Pancreas (tissue), 10 donors: ENCODE measurements around the gene ARF5. TPM values are rescaled to one million over a fixed set of nuclear protein-coding genes. Genes with fewer than 3 reads are reported as not detected.

Experiments
- ATAC-seq, 4 donors: fragments of 200-7000 bp; cut with Tn5 transposase; one replicate each; pipeline versions ENCODE4 v1.8.0 to v1.9.1; 2020; ENCODE audit warnings: mild to moderate bottlenecking in 4 of 4, moderate library complexity in 4 of 4
- DNase-seq, 6 donors: peaks; one replicate each; pipeline ENCODE4 v3.0.0-alpha.2; 2020
- FAIRE-seq: peaks from 2 replicates; lab custom pipeline; 2012; peaks lifted over from hg19 to GRCh38; lab: Jason Lieb, UNC
- H3K27ac ChIP-seq, 4 donors: fragments of 200-600 bp; sonication (generic); 1 replicate in 3 of 4; 2 replicates in 1 of 4; pipeline versions ENCODE4 v1.5.0 to v1.8.0; 2020
- H3K27me3 ChIP-seq, 4 donors: fragments of 200-600 bp; one replicate each; pipeline ENCODE4 v1.8.0; 2021
- H3K36me3 ChIP-seq, 3 donors: fragments of 200-600 bp; sonication (generic) in 1 of 3; one replicate each; pipeline versions ENCODE4 v1.5.0 to v1.8.0; 2020 to 2021
- H3K4me1 ChIP-seq, 3 donors: fragments of 200-600 bp; one replicate each; pipeline ENCODE4 v1.8.0; 2021
- H3K4me3 ChIP-seq, 4 donors: fragments of 200-600 bp; sonication (generic) in 2 of 4; one replicate each; pipeline versions ENCODE4 v1.5.0 to v1.8.0; 2020 to 2021
- H3K9me3 ChIP-seq, 4 donors: fragments of 200-600 bp; one replicate each; pipeline ENCODE4 v1.8.0; 2021
- CTCF ChIP-seq, 4 donors: fragments of 200-600 bp; sonication (generic) in 3 of 4; IDR thresholded peaks; one replicate each; pipeline versions ENCODE4 v1.5.0 to v1.8.0; 2021; ENCODE audit warnings: antibody characterized with exemption in 4 of 4
- WGBS, 2 donors: extraction: QIAGEN DNeasy Blood & Tissue Kit; methylation state at CpG; one replicate each; pipeline ENCODE4 v1.1.7; 2013; 5-methylcytosine and 5-hydroxymethylcytosine counted together
- intact Hi-C, 3 donors: fragments of 100-400 bp; cut with DNase I; formaldehyde crosslinking; loops; one replicate each; pipeline versions ENCODE4 v1.11.1 to v1.14.2; 2022
- polyA plus RNA-seq, 2 donors: library from polyadenylated mRNA; stranded (reverse); fragments of 200-250 nt; gene quantifications; one replicate each; pipeline ENCODE4 v1.2.3, GENCODE V29; 2013
- total RNA-seq, 6 donors: library from RNA; stranded (reverse); fragmentation: NEBNext Ultra II Directional in 4 of 6; extraction: Animal tissue kit (Norgen Biotek cat#: 25700) in 4 of 6; gene quantifications; one replicate each; pipeline versions ENCODE4 v1.2.1 to v1.2.4, GENCODE V29; 2021 to 2023
- donor health status: healthy with polysubstance abuse.
- donor health status: DM: no; HTN: no; CAD: no; lungs with moderate emphysema.
- donor health status: DM: no; HTN: no; CAD: no.
- donor health status: control.
- donor health status: control.
- donor health status: Bipolar disorder and iron deficiency.
- donor health status: DM: yes; HTN: yes; CAD: no.
- donor health status: DM: no; HTN: no; CAD: no.
- donor health status: DM: no; HTN: no; CAD: no.
- donor health status: DM: yes; HTN: yes; CAD: no.

Gene ARF5
- total and polyA plus RNA-seq, 8 donors, result 71.0 to 207 (median 81.8) TPM

- H3K9me3 ChIP-seq, result no peaks in the 10 kb centered on the region
- FAIRE-seq (no peak), DNase-seq (no peak), ATAC-seq (no peak)
- H3K27ac ChIP-seq, result no peak overlapping the region
- H3K4me3 ChIP-seq, result no peak overlapping the region
- peaks cover 11 to 17% (median 15%) of the 10 kb centered on the region in 3 donors for H3K4me1 ChIP-seq
- intact Hi-C loops, result no loop called here
- WGBS, 2 donors, result 88 to 90% methylated on average over 1 of the region's 1 CpG
- no peaks in the 10 kb centered on the region for H3K27me3 ChIP-seq
- peaks cover 0 to 9% (median 9%) of the 10 kb centered on the region in 3 donors for H3K36me3 ChIP-seq
- no peak for TF ChIP-seq CTCF (IDR thresholded peaks at IDR 0.05)
These were observed 6.5 kb upstream of the ARF5 start for GRCh38 chr7:127581716-127582115.

GRCh38 chr7:127582361-127582760, 5.8 kb upstream of the ARF5 start:
- no peak for FAIRE-seq
- Histone ChIP-seq H3K27ac (no peak overlapping the region), H3K36me3 (peaks cover 0 to 9% (median 9%) of the 10 kb centered on the region in 3 donors), H3K4me3 (peak overlapping the region in 1 of 4 donors; percentile 9), H3K9me3 (no peaks in the 10 kb centered on the region), H3K4me1 (peaks cover 11 to 22% (median 15%) of the 10 kb centered on the region in 3 donors), H3K27me3 (no peaks in the 10 kb centered on the region)
- intact Hi-C loops, result no loop called here
- no peak for ATAC-seq
- peak; percentile 38 to 89 (median 62) for DNase-seq
- 37 to 41% methylated on average over 14 of the region's 14 CpGs for WGBS, 2 donors
- no peak for TF ChIP-seq CTCF (IDR thresholded peaks at IDR 0.05)

GRCh38 chr7:127584648-127585043, 3.6 kb upstream of the ARF5 start:
- no peak for ATAC-seq
- DNase-seq, result peak in 1 of 6 donors; percentile 62
- no peak for FAIRE-seq

GRCh38 chr7:127585044-127585953, 2.9 kb upstream of the ARF5 start, which contains the start of gene GCC1:
Gene GCC1 (minus strand): TSS chr7:127585596. CDS start chr7:127585182, 414 bp downstream.
- WGBS, 2 donors, result 1 to 3% methylated on average over 77 to 78 of the region's 78 CpGs
- peaks cover 20 to 39% (median 22%) of the 10 kb centered on the region in 3 donors for H3K4me1 ChIP-seq
- no peak for TF ChIP-seq CTCF (IDR thresholded peaks at IDR 0.05)
- no peaks in the 10 kb centered on the region for H3K27me3 ChIP-seq
- DNase-seq, result peak; percentile 86 to 98 (median 93)
- H3K27ac ChIP-seq, result peak within 1 kb of the TSS; percentile 79 to 88 (median 85)
- H3K36me3 ChIP-seq, result peaks cover 0 to 13% (median 9%) of the 10 kb centered on the region in 3 donors
- H3K9me3 ChIP-seq, result no peaks in the 10 kb centered on the region
- peak within 1 kb of the TSS; percentile 56 to 97 (median 82) for H3K4me3 ChIP-seq
- ATAC-seq, result peak; percentile 61 to 86 (median 78)
- FAIRE-seq, result no peak
- intact Hi-C loops, result loop anchor here in 1 of 3 donors (5.0 kb wide), 1 partner anchor 198 kb away; no protein-coding TSS in a partner anchor

More at GRCh38 chr7:127584648-127585043, 3.6 kb upstream of the ARF5 start:
- intact Hi-C loops, result loop anchor here in 1 of 3 donors (5.0 kb wide), 1 partner anchor 197 kb away; no protein-coding TSS in a partner anchor
- WGBS, 2 donors, result 12 to 15% methylated on average over 12 of the region's 12 CpGs
- H3K27ac ChIP-seq, result peak overlapping the region in 3 of 4 donors; percentile 79 to 88 (median 85)
- H3K9me3 ChIP-seq, result no peaks in the 10 kb centered on the region
- peaks cover 0 to 9% (median 9%) of the 10 kb centered on the region in 3 donors for H3K36me3 ChIP-seq
- peak overlapping the region; percentile 56 to 97 (median 82) for H3K4me3 ChIP-seq
- no peaks in the 10 kb centered on the region for H3K27me3 ChIP-seq
- H3K4me1 ChIP-seq, result peaks cover 15 to 33% (median 15%) of the 10 kb centered on the region in 3 donors
- TF ChIP-seq CTCF (IDR thresholded peaks at IDR 0.05), result no peak
